AG08396 (cell line): Measurements from ENCODE around the gene LRRC19.

ENCODE experiments used
- DNase-seq: peaks from one replicate; pipeline ENCODE4 v3.0.0; 2012; ENCODE audit warnings: low spot score, mixed read lengths

The LRRC19 gene

DNA sequence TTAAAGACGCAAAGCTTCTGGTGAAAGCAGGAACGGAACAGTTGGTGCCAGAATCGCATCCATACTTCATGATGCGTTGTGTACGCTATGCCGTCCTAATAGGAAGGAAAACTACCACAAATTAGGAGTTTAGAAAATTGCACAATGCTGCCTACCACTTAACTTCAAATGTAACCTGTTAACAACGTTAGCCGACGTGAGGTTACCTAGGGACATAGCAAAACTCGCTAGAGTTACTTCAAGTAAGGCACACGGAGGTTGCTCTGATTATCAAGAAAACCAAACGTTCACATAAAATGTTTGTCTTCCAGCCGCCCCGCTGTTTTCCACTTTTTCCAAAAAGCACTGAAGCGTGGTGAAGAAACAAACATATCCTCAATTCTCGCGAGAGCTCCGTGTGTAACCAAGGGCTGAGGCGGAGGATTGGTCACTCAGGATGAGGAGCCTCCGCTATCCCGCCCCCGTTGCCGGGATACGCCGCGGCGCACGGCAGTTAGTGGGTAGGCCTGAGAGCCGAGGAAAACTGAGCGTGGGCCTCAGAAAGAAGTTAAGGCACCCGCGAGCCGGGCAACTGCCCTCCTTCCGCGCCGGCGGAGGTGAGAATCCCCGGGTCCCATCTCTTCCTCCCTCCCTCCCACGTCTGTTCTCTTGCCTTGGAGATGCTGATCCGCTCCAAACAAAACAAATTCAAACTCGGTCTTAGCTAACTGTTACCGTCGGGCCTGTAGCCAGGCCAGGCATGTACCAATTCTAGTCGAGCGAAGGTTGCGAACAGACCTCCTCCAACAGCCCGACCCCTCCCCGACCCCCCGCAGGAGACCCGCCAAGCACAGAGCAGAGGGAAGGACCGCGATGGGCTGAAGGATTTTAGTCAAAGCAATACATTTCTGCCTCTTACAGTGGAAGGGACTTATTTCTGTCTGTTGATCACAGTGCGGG is 49.3 kb downstream of the LRRC19 start, which contains the start of gene IFT74:
Gene IFT74 (plus strand): TSS at position 492 of the 939 bp plus-strand sequence. CDS start 5,556 bp downstream, outside the sequence.
- peak; percentile 98 for DNase-seq

DNA sequence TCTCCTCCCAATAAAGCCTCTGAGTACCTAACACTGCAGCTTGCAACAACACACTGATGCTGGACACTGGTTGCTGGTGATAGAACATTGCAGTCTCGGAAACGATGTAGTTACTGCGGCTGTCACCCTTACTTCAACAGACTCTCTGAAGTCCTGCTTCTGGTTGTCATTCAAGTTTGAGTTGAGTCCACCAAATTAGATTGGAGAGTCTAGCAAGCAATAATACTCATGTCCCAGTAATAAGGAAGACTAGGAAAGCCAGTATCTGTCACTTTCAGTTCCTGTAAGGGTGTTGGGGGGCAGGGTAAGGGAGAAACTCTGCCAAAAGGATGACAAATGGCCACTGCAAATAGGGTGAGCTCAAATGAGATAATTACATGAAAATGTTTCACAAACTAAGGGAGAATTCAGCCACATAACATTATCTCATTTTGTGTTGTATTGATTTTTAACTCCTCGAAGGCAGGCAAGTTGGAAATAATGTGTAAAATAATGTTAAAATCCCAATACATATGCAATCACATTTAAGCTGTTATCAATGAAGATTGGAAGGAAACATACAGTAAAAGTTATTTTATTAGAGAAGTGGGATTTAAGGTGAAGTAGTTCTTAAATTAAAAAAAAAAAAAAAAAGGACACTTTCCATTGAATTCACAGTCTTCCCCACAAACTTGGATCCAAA is 50.1 kb downstream of the LRRC19 start:
- no peak for DNase-seq

DNA sequence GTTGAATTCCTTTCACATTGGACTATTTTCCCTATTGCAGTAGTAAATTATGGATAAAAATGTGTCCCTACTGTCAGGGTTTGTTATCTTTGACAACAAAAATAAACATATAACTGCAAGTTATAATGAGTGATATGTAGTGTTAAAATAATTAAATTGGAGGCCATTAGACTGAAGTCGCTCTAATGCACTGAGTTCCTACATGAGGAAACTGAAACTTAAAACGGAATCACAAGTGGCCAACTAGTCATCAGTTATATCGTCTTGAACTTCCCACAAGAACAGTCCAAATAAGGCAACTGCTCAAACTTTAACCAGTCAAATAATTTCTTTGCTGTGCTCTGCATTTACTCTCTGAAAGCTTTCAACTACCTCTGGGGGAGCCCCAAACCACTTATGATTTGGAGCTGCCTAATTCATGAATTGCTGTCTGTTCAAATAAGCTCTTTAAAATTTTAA is 51.4 kb downstream of the LRRC19 start:
- no peak for DNase-seq

DNA sequence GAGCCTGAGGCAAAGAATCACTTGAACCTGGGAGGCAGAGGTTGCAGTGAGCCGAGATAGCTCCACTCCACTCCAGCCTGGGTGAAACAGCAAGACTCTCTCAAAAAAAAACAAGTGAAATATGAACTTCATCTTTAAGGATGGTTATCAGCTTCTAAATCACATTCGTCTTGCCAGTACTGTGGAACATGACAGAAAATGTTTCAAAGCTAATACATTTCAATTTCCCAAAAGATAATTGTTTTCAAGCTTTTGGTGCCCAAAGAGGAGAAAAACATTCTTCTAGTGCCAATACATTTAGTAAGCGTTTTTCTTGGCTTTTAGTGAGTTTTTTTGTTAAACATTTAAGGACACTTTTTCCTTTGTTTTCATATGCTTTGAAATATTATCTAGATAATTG is 53.7 kb downstream of the LRRC19 start:
- DNase-seq = no peak

DNA sequence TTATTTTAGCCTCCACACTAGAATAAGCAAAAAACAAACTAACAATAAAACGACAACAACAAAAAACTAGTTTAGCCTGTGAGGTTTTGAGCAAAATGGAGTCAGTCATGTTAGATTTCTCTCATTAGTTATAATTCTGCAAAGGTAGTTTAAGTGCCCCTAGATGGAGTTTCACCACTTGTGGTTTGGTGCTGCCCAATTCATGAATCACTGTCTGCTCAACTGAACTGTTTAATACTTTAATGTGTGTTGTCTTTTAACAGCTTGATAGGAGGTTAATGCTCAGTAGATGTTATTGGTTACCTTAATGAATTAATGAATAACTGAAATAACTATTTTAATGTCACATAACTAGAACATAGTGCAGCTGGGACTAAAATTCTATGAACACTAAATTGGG is 55.0 kb downstream of the LRRC19 start:
- DNase-seq = no peak

DNA sequence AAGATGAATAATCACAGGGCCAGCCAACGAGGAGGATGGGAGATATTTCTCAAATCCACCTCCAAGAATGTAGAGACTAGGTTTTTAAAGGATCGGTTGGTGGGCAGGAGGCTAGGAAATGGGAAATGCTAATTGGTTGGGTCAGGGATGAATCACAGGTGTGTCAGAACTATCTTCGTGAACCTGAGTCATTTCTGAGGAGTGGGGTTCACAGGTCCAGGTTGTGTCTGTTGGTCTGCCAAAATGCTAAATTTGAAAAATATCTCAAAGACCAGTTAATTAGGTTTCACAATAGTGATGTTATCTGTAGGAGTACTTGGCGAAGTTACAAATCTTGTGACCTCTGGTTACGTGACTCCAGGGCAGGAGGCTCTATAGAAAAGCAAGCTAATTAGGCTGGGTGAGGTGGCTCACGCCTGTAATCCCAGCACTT is 55.8 kb downstream of the LRRC19 start:
- DNase-seq = no peak

DNA sequence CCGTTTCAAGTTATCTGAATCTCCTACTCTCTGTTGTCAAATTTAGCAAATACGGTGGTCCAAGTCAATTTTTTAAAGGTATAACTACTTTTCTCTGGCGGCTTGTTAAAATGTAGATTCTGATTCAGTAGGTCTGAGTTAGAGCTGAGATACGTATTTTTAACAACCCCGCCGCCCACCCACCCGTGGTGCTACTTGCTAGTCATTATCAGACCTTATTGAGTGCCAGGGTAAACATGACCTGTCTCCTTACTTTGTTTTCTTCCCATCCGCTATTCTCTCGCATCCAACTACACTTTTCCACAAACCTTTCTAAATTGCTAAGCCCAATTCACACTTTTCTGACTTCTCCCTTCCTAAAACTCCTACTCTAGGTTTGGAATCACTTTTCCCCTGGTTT is 57.7 kb downstream of the LRRC19 start:
- no peak for DNase-seq

DNA sequence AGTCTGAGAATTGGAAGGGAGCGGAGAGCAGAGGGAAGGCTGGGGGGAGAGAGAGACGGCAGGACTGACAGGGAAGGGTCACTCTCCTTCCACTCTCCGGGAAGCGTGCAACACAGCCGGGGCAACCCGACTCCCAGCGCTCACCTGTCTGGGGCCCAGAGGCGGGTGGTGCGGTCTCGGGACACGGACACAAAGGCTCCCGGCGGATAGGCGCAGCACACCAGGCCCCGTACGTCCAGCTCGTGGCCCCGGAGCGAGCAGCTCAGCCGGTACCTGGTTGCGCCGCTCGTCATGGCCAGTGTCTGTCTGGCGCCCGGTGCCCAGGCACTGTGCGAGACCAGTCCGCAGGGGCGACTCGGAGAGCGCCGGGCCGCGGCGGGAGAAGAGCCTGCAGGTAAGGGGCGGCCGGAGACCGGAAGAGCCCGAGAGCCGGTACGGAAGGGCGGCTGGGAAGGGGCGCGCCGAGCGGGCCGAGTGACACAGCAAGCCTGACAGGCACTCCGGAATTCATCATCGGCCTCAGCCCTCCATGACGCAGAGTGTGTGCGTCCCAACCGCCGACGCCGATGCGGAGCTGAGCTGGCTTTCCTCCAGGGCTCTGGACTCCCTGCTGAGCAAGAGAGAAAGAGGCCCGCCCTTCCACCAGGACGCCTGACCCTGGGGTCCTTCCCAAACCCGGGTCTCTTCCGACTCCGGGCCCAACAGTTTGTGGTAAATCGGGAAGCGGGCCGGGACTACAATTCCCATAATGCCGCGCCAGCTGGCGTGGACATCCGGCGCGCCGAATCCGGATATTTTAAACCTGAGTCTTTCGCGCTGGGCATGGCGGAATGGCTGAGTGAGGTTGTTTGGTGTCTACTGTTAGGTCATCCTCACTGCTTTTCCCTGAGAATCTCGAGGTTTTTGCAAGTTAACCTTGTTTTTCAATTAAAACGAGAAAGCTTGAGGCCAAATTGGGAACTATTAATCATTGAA is 58.4 kb downstream of the LRRC19 start, which contains the start of gene PLAA:
Gene PLAA (minus strand): TSS at position 490 of the 975 bp plus-strand sequence. CDS start 197 bp downstream, at position 293.
- DNase-seq = peak; percentile 91

DNA sequence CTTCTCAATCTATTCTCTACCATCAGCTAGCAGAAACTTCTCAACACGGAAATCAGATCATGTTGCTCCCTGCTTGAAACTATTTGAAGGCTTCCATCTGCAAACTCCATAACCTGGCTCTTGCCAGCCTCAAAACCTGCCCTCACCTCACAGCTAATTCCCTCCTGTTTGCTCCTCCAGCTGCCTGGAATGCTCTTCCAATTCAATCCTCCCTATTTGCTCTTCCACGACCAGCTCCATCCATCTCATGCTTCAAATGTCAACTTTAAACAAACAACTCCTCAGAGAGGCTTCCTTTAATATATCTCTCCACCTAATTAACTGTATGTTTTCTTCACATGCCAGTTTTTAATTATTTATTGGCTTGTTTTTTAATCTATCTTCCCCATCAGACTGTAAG is 59.9 kb downstream of the LRRC19 start:
- no peak for DNase-seq
